ENCODE measurements around the gene OSBPL6. TPM values are rescaled to one million over a fixed set of nuclear protein-coding genes. Genes with fewer than 3 reads are reported as not detected.
"Not testable (repeated sequence)": the region's sequence is repeated elsewhere in the genome, so short reads cannot be mapped to it uniquely, and the experiment has no call there.

The OSBPL6 gene
- total RNA-seq, 1 experiment from 2014 or later: 0.30 TPM

GRCh38 chr2:178160601-178161000 is 33.7 kb upstream of the OSBPL6 start:
- H3K4me1 ChIP-seq (ENCODE audit: low read length): no peaks in the 10 kb centered on the region
- no peak for DNase-seq

GRCh38 chr2:178163395-178163794 is 30.9 kb upstream of the OSBPL6 start:
- Histone ChIP-seq H3K4me1 (ENCODE audit: low read length) (no peaks in the 10 kb centered on the region), H2AFZ (ENCODE audit: low read length) (no peak overlapping the region), H3K4me2 (ENCODE audit: low read depth, low read length, poor library complexity, severe bottlenecking) (peak overlapping the region; percentile 27), H3K36me3 (ENCODE audit: insufficient read depth, low read length) (no peaks in the 10 kb centered on the region), H3K27me3 (ENCODE audit: low read length) (no peaks in the 10 kb centered on the region), H3K79me2 (ENCODE audit: low read length) (no peaks in the 10 kb centered on the region), H3K9me2 (replicated peaks; ENCODE audit: insufficient read depth, low read length) (no peaks in the 10 kb centered on the region), H3K9me3 (ENCODE audit: low read length) (no peaks in the 10 kb centered on the region), H3K4me3 (ENCODE audit: low read length) (no peak overlapping the region), H3K9ac (ENCODE audit: low read length) (no peak overlapping the region), H4K20me1 (ENCODE audit: insufficient read depth, low read depth, low read length) (no peaks in the 10 kb centered on the region), H3K27ac (ENCODE audit: low read length) (no peak overlapping the region)
- DNase-seq: no peak

More at GRCh38 chr2:178160601-178161000, 33.7 kb upstream of the OSBPL6 start:
- Histone ChIP-seq H3K4me2 (ENCODE audit: low read depth, low read length, poor library complexity, severe bottlenecking) (no peak overlapping the region), H3K9me3 (ENCODE audit: low read length) (no peaks in the 10 kb centered on the region), H3K79me2 (ENCODE audit: low read length) (no peaks in the 10 kb centered on the region), H3K27me3 (ENCODE audit: low read length) (no peaks in the 10 kb centered on the region), H3K27ac (ENCODE audit: low read length) (no peak overlapping the region), H4K20me1 (ENCODE audit: insufficient read depth, low read depth, low read length) (no peaks in the 10 kb centered on the region), H2AFZ (ENCODE audit: low read length) (no peak overlapping the region), H3K36me3 (ENCODE audit: insufficient read depth, low read length) (no peaks in the 10 kb centered on the region), H3K9ac (ENCODE audit: low read length) (no peak overlapping the region), H3K9me2 (replicated peaks; ENCODE audit: insufficient read depth, low read length) (no peaks in the 10 kb centered on the region), H3K4me3 (ENCODE audit: low read length) (no peak overlapping the region)

GRCh38 chr2:178163911-178164310 is 30.4 kb upstream of the OSBPL6 start:
- Histone ChIP-seq H3K79me2 (ENCODE audit: low read length) (no peaks in the 10 kb centered on the region), H3K36me3 (ENCODE audit: insufficient read depth, low read length) (no peaks in the 10 kb centered on the region), H2AFZ (ENCODE audit: low read length) (no peak overlapping the region), H3K4me3 (ENCODE audit: low read length) (no peak overlapping the region), H3K4me2 (ENCODE audit: low read depth, low read length, poor library complexity, severe bottlenecking) (no peak overlapping the region), H3K9me3 (ENCODE audit: low read length) (no peaks in the 10 kb centered on the region), H3K9me2 (replicated peaks; ENCODE audit: insufficient read depth, low read length) (no peaks in the 10 kb centered on the region), H3K9ac (ENCODE audit: low read length) (no peak overlapping the region), H3K27ac (ENCODE audit: low read length) (no peak overlapping the region), H3K27me3 (ENCODE audit: low read length) (no peaks in the 10 kb centered on the region), H3K4me1 (ENCODE audit: low read length) (no peaks in the 10 kb centered on the region), H4K20me1 (ENCODE audit: insufficient read depth, low read depth, low read length) (no peaks in the 10 kb centered on the region)
- DNase-seq: no peak

GRCh38 chr2:178173657-178174056 is 20.7 kb upstream of the OSBPL6 start:
- no peak for DNase-seq
- no peak overlapping the region for H3K27ac ChIP-seq (ENCODE audit: low read length)
- H3K9ac ChIP-seq (ENCODE audit: low read length): no peak overlapping the region
- peaks cover 5% of the 10 kb centered on the region for H3K4me1 ChIP-seq (ENCODE audit: low read length)
- H3K4me2 ChIP-seq (ENCODE audit: low read depth, low read length, poor library complexity, severe bottlenecking): no peak overlapping the region
- no peaks in the 10 kb centered on the region for H4K20me1 ChIP-seq (ENCODE audit: insufficient read depth, low read depth, low read length)
- H3K9me2 ChIP-seq (replicated peaks; ENCODE audit: insufficient read depth, low read length): no peaks in the 10 kb centered on the region
- no peaks in the 10 kb centered on the region for H3K27me3 ChIP-seq (ENCODE audit: low read length)
- H3K9me3 ChIP-seq (ENCODE audit: low read length): no peaks in the 10 kb centered on the region
- no peaks in the 10 kb centered on the region for H3K79me2 ChIP-seq (ENCODE audit: low read length)
- no peak overlapping the region for H2AFZ ChIP-seq (ENCODE audit: low read length)
- no peak overlapping the region for H3K4me3 ChIP-seq (ENCODE audit: low read length)
- H3K36me3 ChIP-seq (ENCODE audit: insufficient read depth, low read length): no peaks in the 10 kb centered on the region

- Histone ChIP-seq H3K36me3 (ENCODE audit: insufficient read depth, low read length) (no peaks in the 10 kb centered on the region), H3K27ac (ENCODE audit: low read length) (no peak overlapping the region), H3K9me2 (replicated peaks; ENCODE audit: insufficient read depth, low read length) (no peaks in the 10 kb centered on the region), H3K27me3 (ENCODE audit: low read length) (no peaks in the 10 kb centered on the region), H2AFZ (ENCODE audit: low read length) (no peak overlapping the region), H3K9ac (ENCODE audit: low read length) (no peak overlapping the region), H4K20me1 (ENCODE audit: insufficient read depth, low read depth, low read length) (no peaks in the 10 kb centered on the region), H3K4me1 (ENCODE audit: low read length) (peaks cover 5% of the 10 kb centered on the region), H3K4me2 (ENCODE audit: low read depth, low read length, poor library complexity, severe bottlenecking) (no peak overlapping the region), H3K4me3 (ENCODE audit: low read length) (no peak overlapping the region), H3K9me3 (ENCODE audit: low read length) (no peaks in the 10 kb centered on the region), H3K79me2 (ENCODE audit: low read length) (no peaks in the 10 kb centered on the region)
- no peak for DNase-seq
Observed at GRCh38 chr2:178177066-178177679, 17.1 kb upstream of the OSBPL6 start.

GRCh38 chr2:178180648-178181047 is 13.7 kb upstream of the OSBPL6 start:
- not testable (repeated sequence) for H3K4me3 ChIP-seq (ENCODE audit: low read length); H3K79me2 ChIP-seq (ENCODE audit: low read length); H3K36me3 ChIP-seq (ENCODE audit: insufficient read depth, low read length); H4K20me1 ChIP-seq (ENCODE audit: insufficient read depth, low read depth, low read length); H3K4me2 ChIP-seq (ENCODE audit: low read depth, low read length, poor library complexity, severe bottlenecking); H3K9me2 ChIP-seq (replicated peaks; ENCODE audit: insufficient read depth, low read length); H3K27ac ChIP-seq (ENCODE audit: low read length); H3K9me3 ChIP-seq (ENCODE audit: low read length); H3K9ac ChIP-seq (ENCODE audit: low read length); H3K4me1 ChIP-seq (ENCODE audit: low read length); H2AFZ ChIP-seq (ENCODE audit: low read length); DNase-seq; H3K27me3 ChIP-seq (ENCODE audit: low read length)

GRCh38 chr2:178187861-178188260 is 6.5 kb upstream of the OSBPL6 start:
- Histone ChIP-seq H3K4me1 (ENCODE audit: low read length) (peaks cover 3% of the 10 kb centered on the region), H3K4me3 (ENCODE audit: low read length) (no peak overlapping the region)

GRCh38 chr2:178188466-178188865 is 5.8 kb upstream of the OSBPL6 start:
- no peaks in the 10 kb centered on the region for H3K36me3 ChIP-seq (ENCODE audit: insufficient read depth, low read length)
- H3K27ac ChIP-seq (ENCODE audit: low read length): no peak overlapping the region
- no peak overlapping the region for H2AFZ ChIP-seq (ENCODE audit: low read length)
- no peaks in the 10 kb centered on the region for H3K9me3 ChIP-seq (ENCODE audit: low read length)
- no peak for DNase-seq
- H3K9me2 ChIP-seq (replicated peaks; ENCODE audit: insufficient read depth, low read length): no peaks in the 10 kb centered on the region
- peaks cover 3% of the 10 kb centered on the region for H3K4me1 ChIP-seq (ENCODE audit: low read length)
- no peak overlapping the region for H3K4me2 ChIP-seq (ENCODE audit: low read depth, low read length, poor library complexity, severe bottlenecking)
- H3K9ac ChIP-seq (ENCODE audit: low read length): no peak overlapping the region
- H3K4me3 ChIP-seq (ENCODE audit: low read length): no peak overlapping the region
- no peaks in the 10 kb centered on the region for H3K27me3 ChIP-seq (ENCODE audit: low read length)
- no peaks in the 10 kb centered on the region for H3K79me2 ChIP-seq (ENCODE audit: low read length)
- no peaks in the 10 kb centered on the region for H4K20me1 ChIP-seq (ENCODE audit: insufficient read depth, low read depth, low read length)

More at GRCh38 chr2:178187861-178188260, 6.5 kb upstream of the OSBPL6 start:
- Histone ChIP-seq H3K27me3 (ENCODE audit: low read length) (no peaks in the 10 kb centered on the region), H3K9ac (ENCODE audit: low read length) (no peak overlapping the region), H3K4me2 (ENCODE audit: low read depth, low read length, poor library complexity, severe bottlenecking) (no peak overlapping the region), H3K27ac (ENCODE audit: low read length) (no peak overlapping the region), H3K9me2 (replicated peaks; ENCODE audit: insufficient read depth, low read length) (no peaks in the 10 kb centered on the region), H3K36me3 (ENCODE audit: insufficient read depth, low read length) (no peaks in the 10 kb centered on the region), H4K20me1 (ENCODE audit: insufficient read depth, low read depth, low read length) (no peaks in the 10 kb centered on the region), H3K79me2 (ENCODE audit: low read length) (no peaks in the 10 kb centered on the region), H3K9me3 (ENCODE audit: low read length) (no peaks in the 10 kb centered on the region), H2AFZ (ENCODE audit: low read length) (no peak overlapping the region)
- no peak for DNase-seq

All from Karpas-422 (cell line).